ENCODE results near the gene KLHL29. TPM values are rescaled to one million over a fixed set of nuclear protein-coding genes. Genes with fewer than 3 reads are reported as not detected.

KLHL29 gene
- total and polyA plus RNA-seq, 10 donors: 1.5 to 30.5 (median 9.4) TPM

- Histone ChIP-seq H3K4me3 (no peak overlapping the region), H3K36me3 (no peaks in the 10 kb centered on the region), H3K27me3 (replicated peaks in 1 of 7) (no peaks in the 10 kb centered on the region), H3K27ac (no peak overlapping the region), H3K9me3 (no peaks in the 10 kb centered on the region), H3K4me1 (no peaks in the 10 kb centered on the region)
- 75 to 88% (median 77%) methylated on average over 11 of the region's 11 CpGs for WGBS, 5 donors
- intact Hi-C loops (cut with DNase I; ENCODE audit: low total_unique reads): no loop called here
- TF ChIP-seq POLR2A (IDR thresholded peaks at IDR 0.05) (no peak), POLR2AphosphoS5 (IDR thresholded peaks at IDR 0.05) (no peak)
- TF ChIP-seq, protein P1, sequence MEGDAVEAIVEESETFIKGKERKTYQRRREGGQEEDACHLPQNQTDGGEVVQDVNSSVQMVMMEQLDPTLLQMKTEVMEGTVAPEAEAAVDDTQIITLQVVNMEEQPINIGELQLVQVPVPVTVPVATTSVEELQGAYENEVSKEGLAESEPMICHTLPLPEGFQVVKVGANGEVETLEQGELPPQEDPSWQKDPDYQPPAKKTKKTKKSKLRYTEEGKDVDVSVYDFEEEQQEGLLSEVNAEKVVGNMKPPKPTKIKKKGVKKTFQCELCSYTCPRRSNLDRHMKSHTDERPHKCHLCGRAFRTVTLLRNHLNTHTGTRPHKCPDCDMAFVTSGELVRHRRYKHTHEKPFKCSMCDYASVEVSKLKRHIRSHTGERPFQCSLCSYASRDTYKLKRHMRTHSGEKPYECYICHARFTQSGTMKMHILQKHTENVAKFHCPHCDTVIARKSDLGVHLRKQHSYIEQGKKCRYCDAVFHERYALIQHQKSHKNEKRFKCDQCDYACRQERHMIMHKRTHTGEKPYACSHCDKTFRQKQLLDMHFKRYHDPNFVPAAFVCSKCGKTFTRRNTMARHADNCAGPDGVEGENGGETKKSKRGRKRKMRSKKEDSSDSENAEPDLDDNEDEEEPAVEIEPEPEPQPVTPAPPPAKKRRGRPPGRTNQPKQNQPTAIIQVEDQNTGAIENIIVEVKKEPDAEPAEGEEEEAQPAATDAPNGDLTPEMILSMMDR (IDR thresholded peaks at IDR 0.05 in 8 of 11, conservative IDR thresholded peaks at IDR 0.05 in 3 of 11): no peak
- peak; percentile 24 for DNase-seq
Observed at GRCh38 chr2:23412556-23413155, 27.7 kb downstream of the KLHL29 start.

GRCh38 chr2:23413641-23414040, 28.7 kb downstream of the KLHL29 start:
- DNase-seq: peak; percentile 25
- Histone ChIP-seq H3K27me3 (replicated peaks in 1 of 7) (no peaks in the 10 kb centered on the region), H3K4me1 (peaks cover 0 to 5% (median 0%) of the 10 kb centered on the region in 6 donors), H3K36me3 (no peaks in the 10 kb centered on the region), H3K9me3 (no peaks in the 10 kb centered on the region), H3K27ac (no peak overlapping the region), H3K4me3 (no peak overlapping the region)
- 82 to 93% (median 91%) methylated on average over 8 of the region's 8 CpGs for WGBS, 5 donors
- intact Hi-C loops (cut with DNase I; ENCODE audit: low total_unique reads): no loop called here
- TF ChIP-seq, protein P1 (IDR thresholded peaks at IDR 0.05 in 8 of 11, conservative IDR thresholded peaks at IDR 0.05 in 3 of 11): no peak
- TF ChIP-seq POLR2A (IDR thresholded peaks at IDR 0.05): no peak
- TF ChIP-seq POLR2AphosphoS5 (IDR thresholded peaks at IDR 0.05): no peak

- Histone ChIP-seq H3K36me3 (no peaks in the 10 kb centered on the region), H3K9me3 (no peaks in the 10 kb centered on the region), H3K4me1 (peaks cover 0 to 5% (median 0%) of the 10 kb centered on the region in 6 donors), H3K4me3 (no peak overlapping the region), H3K27ac (no peak overlapping the region), H3K27me3 (replicated peaks in 1 of 7) (no peaks in the 10 kb centered on the region)
- 75 to 80% (median 79%) methylated on average over 8 of the region's 8 CpGs for WGBS, 5 donors
- peak; percentile 65 for DNase-seq
- no peak for TF ChIP-seq POLR2A (IDR thresholded peaks at IDR 0.05)
- TF ChIP-seq, protein P1 (IDR thresholded peaks at IDR 0.05 in 8 of 11, conservative IDR thresholded peaks at IDR 0.05 in 3 of 11): no peak
- no peak for TF ChIP-seq POLR2AphosphoS5 (IDR thresholded peaks at IDR 0.05)
- intact Hi-C loops (cut with DNase I; ENCODE audit: low total_unique reads): no loop called here
Observed at GRCh38 chr2:23414106-23414505, 29.1 kb downstream of the KLHL29 start.

- Histone ChIP-seq H3K4me1 (peaks cover 0 to 5% (median 0%) of the 10 kb centered on the region in 6 donors), H3K4me3 (no peak overlapping the region), H3K9me3 (no peaks in the 10 kb centered on the region), H3K27ac (no peak overlapping the region), H3K36me3 (no peaks in the 10 kb centered on the region), H3K27me3 (replicated peaks in 1 of 7) (no peaks in the 10 kb centered on the region)
- intact Hi-C loops (cut with DNase I; ENCODE audit: low total_unique reads): no loop called here
- TF ChIP-seq POLR2A (IDR thresholded peaks at IDR 0.05) (no peak), POLR2AphosphoS5 (IDR thresholded peaks at IDR 0.05) (no peak)
- TF ChIP-seq, protein P1 (IDR thresholded peaks at IDR 0.05 in 8 of 11, conservative IDR thresholded peaks at IDR 0.05 in 3 of 11): no peak
- 80 to 91% (median 88%) methylated on average over 4 of the region's 4 CpGs for WGBS, 5 donors
- peak; percentile 38 for DNase-seq
Observed at GRCh38 chr2:23414871-23415270, 29.9 kb downstream of the KLHL29 start.
